PC-3 (cell line): ENCODE measurements around the gene CCER1.

ENCODE experiments used
- EZH2 ChIP-seq: fragments of 300-600 bp; sonication (generic); IDR thresholded peaks from one replicate; pipeline ENCODE4 v1.6.1; 2017; ENCODE audit warnings: antibody characterized with exemption, mild to moderate bottlenecking, low read length; ENCODE audit not compliant: unreplicated experiment
- EZH2phosphoT487 ChIP-seq: fragments of 300-600 bp; sonication (generic); IDR thresholded peaks from 2 replicates; pipeline ENCODE4 v1.6.1; 2018; ENCODE audit warnings: mild to moderate bottlenecking, antibody characterized with exemption, low read length, borderline replicate concordance
- TF ChIP-seq, protein P1 (sequence below): fragments of 300-600 bp; sonication (generic); conservative IDR thresholded peaks from 2 replicates; pipeline ENCODE4 v1.5.1; 2017; ENCODE audit warnings: antibody characterized with exemption, low read depth, mild to moderate bottlenecking, low read length

DNA sequence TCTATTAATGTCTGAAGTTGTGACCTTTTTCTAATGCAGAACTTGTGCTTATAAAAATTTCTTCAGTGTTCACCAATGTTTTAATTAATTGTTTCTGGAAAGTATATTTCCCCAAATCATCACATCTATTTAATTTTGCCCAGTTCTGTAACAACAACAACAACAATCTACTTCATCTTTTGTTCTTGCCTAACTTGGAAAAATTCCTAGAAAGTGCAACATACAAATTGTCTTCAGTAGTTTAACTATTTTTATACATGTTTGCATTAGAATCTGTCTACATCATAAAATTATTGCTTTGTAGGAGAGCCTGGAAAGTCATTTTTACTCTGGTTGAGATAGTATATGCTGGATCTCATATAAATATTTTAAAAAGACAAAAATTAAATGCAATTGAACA, 38.5 kb downstream of the CCER1 start:
- TF ChIP-seq, protein P1, sequence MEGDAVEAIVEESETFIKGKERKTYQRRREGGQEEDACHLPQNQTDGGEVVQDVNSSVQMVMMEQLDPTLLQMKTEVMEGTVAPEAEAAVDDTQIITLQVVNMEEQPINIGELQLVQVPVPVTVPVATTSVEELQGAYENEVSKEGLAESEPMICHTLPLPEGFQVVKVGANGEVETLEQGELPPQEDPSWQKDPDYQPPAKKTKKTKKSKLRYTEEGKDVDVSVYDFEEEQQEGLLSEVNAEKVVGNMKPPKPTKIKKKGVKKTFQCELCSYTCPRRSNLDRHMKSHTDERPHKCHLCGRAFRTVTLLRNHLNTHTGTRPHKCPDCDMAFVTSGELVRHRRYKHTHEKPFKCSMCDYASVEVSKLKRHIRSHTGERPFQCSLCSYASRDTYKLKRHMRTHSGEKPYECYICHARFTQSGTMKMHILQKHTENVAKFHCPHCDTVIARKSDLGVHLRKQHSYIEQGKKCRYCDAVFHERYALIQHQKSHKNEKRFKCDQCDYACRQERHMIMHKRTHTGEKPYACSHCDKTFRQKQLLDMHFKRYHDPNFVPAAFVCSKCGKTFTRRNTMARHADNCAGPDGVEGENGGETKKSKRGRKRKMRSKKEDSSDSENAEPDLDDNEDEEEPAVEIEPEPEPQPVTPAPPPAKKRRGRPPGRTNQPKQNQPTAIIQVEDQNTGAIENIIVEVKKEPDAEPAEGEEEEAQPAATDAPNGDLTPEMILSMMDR, result no peak
- TF ChIP-seq EZH2 (no peak), EZH2phosphoT487 (no peak)
